HEK293T (cell line): Measurements from ENCODE around the gene CASR.

Experiments used
- BHLHE40 ChIP-seq: fragments of 450-650 bp; IDR thresholded peaks from 2 replicates; pipeline ENCODE4 v1.6.1; 2016; ENCODE audit warnings: mild to moderate bottlenecking, moderate library complexity, borderline replicate concordance
- CTBP1 ChIP-seq: fragments of 450-650 bp; IDR thresholded peaks from 2 replicates; pipeline ENCODE4 v1.6.1; 2016; ENCODE audit warnings: borderline replicate concordance
- ELF4 ChIP-seq: fragments of 450-650 bp; IDR thresholded peaks from 2 replicates; pipeline ENCODE4 v1.6.1; 2017; ENCODE audit warnings: antibody characterized with exemption
- FOXA1 ChIP-seq: fragments of 450-650 bp; IDR thresholded peaks from 2 replicates; pipeline ENCODE4 v1.6.1; 2016; ENCODE audit warnings: mild to moderate bottlenecking
- FOXK2 ChIP-seq: fragments of 450-650 bp; IDR thresholded peaks from 2 replicates; pipeline ENCODE4 v1.6.1; 2016; ENCODE audit warnings: mild to moderate bottlenecking
- FOXM1 ChIP-seq: fragments of 450-650 bp; IDR thresholded peaks from 2 replicates; pipeline ENCODE4 v1.6.1; 2017; ENCODE audit warnings: mild to moderate bottlenecking, borderline replicate concordance
- HDGF ChIP-seq: fragments of 450-650 bp; IDR thresholded peaks from 2 replicates; pipeline ENCODE4 v1.6.1; 2017; ENCODE audit warnings: antibody characterized with exemption, borderline replicate concordance
- LEF1 ChIP-seq: fragments of 450-650 bp; IDR thresholded peaks from 2 replicates; pipeline ENCODE4 v1.6.1; 2017; ENCODE audit warnings: mild to moderate bottlenecking, borderline replicate concordance
- NFRKB ChIP-seq: fragments of 450-650 bp; IDR thresholded peaks from 2 replicates; pipeline ENCODE4 v1.6.1; 2016; ENCODE audit warnings: mild to moderate bottlenecking, moderate library complexity
- SP1 ChIP-seq: fragments of 450-650 bp; IDR thresholded peaks from 2 replicates; pipeline ENCODE4 v1.6.1; 2017
- SUZ12 ChIP-seq: fragments of 450-650 bp; IDR thresholded peaks from 2 replicates; pipeline ENCODE4 v1.6.1; 2016; ENCODE audit warnings: mild to moderate bottlenecking
- TARDBP ChIP-seq: fragments of 450-650 bp; IDR thresholded peaks from 2 replicates; pipeline ENCODE4 v1.6.1; 2016
- ZNF384 ChIP-seq: fragments of 450-650 bp; IDR thresholded peaks from 2 replicates; pipeline ENCODE4 v1.6.1; 2016
- TF ChIP-seq, protein P1 (sequence below): fragments of 450-650 bp; IDR thresholded peaks from 2 replicates; pipeline ENCODE4 v1.6.1; 2016

DNA sequence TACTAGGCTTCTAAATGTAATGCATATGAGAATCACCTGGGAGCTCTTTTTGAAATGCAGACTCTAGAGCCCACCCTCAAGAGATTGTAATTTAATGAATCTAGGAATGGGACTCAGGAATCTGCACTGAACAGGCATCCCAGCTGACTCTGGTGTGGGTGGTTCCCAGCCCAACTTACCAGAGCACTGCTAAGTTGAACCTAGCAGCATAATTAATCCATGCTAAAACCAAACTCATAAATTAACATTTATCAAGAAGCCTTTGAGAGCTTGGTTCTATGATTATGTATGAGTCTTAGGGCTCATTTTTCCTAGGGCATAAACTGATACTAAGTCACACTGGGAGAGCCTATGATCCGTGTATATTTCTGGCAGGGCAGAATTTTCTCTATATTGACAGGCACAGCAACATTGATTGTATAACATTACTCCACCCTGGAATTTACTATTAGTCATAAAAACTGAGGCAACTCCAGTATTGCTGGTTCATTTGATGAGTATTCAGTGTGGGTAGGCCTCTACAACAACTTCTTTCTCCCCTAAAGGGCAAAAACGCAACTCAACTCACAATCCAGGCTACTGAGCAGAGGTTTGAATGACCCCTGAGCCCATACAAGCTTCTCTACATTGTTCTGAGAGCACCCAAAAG, 130.9 kb downstream of the CASR start:
- TF ChIP-seq ELF4 = no peak
- TF ChIP-seq SUZ12 = no peak
- no peak for TF ChIP-seq SP1
- no peak for TF ChIP-seq TARDBP
- no peak for TF ChIP-seq FOXA1
- TF ChIP-seq, protein P1, sequence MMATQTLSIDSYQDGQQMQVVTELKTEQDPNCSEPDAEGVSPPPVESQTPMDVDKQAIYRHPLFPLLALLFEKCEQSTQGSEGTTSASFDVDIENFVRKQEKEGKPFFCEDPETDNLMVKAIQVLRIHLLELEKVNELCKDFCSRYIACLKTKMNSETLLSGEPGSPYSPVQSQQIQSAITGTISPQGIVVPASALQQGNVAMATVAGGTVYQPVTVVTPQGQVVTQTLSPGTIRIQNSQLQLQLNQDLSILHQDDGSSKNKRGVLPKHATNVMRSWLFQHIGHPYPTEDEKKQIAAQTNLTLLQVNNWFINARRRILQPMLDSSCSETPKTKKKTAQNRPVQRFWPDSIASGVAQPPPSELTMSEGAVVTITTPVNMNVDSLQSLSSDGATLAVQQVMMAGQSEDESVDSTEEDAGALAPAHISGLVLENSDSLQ = no peak
- TF ChIP-seq FOXM1 = no peak
- no peak for TF ChIP-seq FOXK2
- no peak for TF ChIP-seq BHLHE40
- TF ChIP-seq CTBP1 = no peak
- no peak for TF ChIP-seq ZNF384
- TF ChIP-seq HDGF = no peak
- no peak for TF ChIP-seq NFRKB
- TF ChIP-seq LEF1 = no peak
